Left lobe of liver (tissue), 2 donors: ENCODE results near the gene GRAMD4. TPM values are rescaled to one million over a fixed set of nuclear protein-coding genes. Genes with fewer than 3 reads are reported as not detected.

Experiments used
- ATAC-seq: fragments of 200-7000 bp; cut with Tn5 transposase; one replicate; pipeline ENCODE4 v1.9.1; 2020; ENCODE audit warnings: mild to moderate bottlenecking, moderate library complexity
- DNase-seq: peaks from one replicate; pipeline ENCODE4 v3.0.0-alpha.2; 2020; ENCODE audit warnings: low spot score
- total RNA-seq: library from RNA; stranded (reverse); gene quantifications from one replicate; pipeline ENCODE4 v1.2.1, GENCODE V29; 2021
- donor health status: DM: no; HTN: no; CAD: no; lungs with moderate emphysema.
- donor health status: DM: no; HTN: yes; CAD: no.

Gene GRAMD4
- total RNA-seq, 1 donor from 2014 or later: 42.5 TPM

DNA sequence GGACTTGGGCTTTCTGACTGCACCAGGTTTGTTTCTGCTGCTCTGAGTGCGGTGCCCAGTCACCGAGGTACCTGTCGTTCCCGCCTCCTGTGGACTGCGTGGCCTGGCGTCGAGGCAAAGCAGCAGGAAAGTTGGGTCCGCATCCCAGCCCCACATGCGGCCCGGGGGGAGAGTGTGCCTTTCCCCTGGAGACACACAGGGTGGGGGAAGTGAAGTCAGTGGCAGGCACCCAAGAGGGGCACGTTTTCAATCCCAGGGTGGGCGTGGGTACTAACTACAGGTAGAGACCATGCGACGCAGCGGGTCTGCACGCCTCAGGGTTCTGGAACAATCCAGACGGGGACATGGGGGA lies 25.3 kb upstream of the GRAMD4 start:
- ATAC-seq (no peak), DNase-seq (no peak)

DNA sequence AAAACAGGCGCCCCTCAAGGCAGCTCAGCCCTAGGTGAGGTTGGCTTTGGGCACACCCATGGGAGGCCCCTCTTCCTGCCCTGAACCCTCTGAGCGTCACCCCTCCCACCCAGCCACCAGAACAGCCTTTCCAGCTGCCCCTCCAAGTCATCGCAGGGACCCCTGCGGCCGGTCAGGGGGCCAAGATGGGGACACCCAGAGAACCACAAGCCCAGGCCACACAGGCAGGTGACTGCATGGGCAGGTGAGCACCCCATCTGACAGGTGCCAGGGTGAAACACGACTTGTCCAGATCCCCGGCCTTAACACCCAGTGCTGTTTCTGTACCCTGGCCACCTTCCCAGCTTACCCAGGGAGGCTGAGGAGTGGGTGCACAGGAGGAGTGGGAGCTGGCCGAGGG lies 24.6 kb upstream of the GRAMD4 start:
- DNase-seq (no peak), ATAC-seq (peak; percentile 8)

DNA sequence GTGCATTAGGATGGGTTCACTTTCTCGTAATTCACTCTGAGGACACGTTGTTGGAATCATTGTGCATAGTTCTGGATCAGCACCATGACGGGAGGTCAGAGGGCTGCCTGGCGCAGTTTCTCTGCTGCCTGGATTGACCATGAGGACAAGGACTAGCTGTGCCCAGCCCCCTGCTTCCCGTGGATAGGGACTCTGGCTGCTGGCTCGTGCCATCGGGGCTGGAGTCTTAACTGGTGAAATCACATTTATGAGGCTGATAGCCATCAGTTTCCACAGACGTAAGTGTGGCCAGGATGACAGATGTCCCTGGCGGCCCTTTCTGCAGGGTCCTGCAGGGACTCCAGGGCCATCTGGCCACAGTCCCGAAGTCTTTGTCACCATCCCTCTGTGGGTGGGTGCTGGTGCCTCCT lies 24.1 kb upstream of the GRAMD4 start:
- ATAC-seq (peak; percentile 63), DNase-seq (no peak)

DNA sequence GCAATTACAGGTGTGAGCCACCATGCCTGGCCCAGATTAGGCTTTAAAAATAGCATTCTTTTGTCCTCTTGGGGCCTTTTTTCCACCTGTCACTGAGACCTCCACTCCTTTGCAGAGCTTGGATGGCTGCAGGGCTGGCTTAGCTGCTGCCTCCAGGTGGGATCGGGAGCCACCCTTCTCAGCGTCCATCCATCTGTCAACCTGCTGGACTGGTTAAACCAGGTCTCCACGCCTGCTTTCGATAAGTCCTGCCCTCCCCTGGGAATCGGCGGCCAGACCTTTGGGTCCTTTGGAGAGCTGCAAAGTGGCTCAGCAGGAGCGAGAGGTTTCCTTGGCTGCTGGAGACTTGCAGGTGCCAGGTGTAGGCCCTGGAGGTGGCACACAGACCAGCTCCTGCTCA lies 23.4 kb upstream of the GRAMD4 start:
- ATAC-seq (no peak), DNase-seq (no peak)

DNA sequence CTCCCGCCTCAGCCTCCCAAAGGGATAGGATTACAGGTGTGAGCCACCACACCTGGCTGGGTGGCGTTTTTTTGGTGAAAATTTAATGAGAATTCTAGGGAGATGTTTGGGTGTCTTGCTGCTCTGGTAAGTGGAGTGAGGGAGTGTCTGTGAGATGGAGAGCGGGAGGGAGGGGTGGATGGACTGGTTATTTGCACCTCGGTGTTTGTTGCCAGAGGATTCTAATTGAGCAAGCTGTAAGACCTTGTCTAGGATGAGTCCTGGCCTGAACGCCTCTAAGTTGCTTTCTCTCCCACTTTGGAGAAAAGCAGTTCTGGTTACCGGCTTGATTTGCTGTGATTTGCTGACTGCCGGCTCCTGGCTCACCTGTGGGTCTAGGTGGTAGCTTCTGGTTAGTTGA lies 22.0 kb upstream of the GRAMD4 start:
- DNase-seq (no peak), ATAC-seq (no peak)

DNA sequence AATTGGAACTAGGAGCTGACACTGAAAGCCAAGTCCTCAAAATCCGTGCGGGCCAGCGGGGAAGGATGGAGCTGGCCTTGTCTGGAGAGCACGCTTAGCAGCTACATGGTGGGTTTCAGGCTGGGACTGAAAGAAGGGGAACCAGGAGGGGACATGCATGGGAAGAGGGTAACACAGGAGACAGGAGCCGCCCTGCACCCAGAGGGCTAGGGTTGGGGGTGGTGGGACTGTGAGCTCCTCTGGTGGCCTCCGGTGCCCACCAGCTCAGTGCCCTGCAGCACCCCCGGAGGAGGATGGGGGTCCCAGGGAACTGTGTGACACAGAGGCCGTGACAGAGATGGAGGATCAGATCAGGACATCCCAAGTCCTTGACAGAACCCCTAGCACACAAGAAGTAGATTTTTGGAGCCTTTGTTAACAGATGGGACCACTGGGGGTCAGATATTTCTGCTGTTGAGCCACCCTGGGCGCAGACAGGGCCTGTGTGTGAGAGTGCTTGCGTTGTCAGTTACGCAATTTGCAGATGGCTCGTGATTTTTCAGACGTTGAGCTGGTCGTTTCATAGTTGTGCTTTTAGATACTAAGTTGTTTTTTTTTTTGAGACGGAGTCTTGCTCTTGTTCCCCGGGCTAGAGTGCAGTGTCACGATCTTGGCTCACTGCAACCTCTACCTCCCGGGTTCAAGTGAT lies 21.3 kb upstream of the GRAMD4 start:
- ATAC-seq: peak; percentile 41
- no peak for DNase-seq

DNA sequence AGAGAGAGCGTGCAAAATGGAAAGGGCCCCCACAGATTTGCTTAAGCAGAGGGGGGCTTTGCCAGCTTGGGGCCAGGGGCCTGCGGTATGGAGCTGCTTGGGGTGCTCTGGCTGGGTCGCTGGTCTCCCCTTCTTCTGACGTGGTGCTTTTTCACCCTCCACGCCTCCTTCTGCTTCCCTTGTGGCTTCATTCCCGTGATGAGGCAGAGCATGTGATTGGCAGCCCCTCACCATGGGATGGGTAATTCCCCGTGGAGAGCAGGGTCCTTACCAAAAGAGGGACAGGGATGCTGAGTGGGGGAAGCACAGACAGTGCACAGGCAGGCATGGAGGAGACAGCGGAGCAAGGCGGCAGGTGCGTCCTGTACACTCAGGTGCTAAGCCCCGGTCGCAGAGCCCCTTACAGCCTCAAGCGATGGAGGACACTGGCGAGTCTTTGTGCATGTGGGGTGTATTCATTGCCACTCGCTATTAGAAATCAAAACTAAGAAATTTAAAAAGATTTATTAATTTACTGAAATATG lies 19.9 kb upstream of the GRAMD4 start:
- ATAC-seq (no peak), DNase-seq (no peak)

DNA sequence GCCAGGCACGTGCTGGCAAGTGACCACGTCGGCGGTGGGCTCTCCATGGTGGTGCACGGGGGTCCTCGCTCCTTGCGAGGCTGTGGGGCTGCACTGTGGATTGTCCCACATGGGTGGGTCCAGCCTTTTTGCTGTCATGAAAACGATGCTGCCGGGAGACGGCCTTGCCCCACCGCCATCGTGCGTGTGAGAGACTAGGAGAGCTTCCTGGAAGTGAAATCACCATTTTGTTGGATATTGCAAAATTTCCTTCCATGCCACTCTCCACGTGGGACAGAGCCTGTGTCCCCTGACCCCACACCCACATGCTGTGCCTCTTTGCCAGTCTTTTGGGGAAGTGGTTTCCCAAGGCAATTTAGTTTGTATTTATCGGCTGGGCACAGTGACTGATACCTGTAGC lies 18.2 kb upstream of the GRAMD4 start:
- ATAC-seq (no peak), DNase-seq (no peak)

DNA sequence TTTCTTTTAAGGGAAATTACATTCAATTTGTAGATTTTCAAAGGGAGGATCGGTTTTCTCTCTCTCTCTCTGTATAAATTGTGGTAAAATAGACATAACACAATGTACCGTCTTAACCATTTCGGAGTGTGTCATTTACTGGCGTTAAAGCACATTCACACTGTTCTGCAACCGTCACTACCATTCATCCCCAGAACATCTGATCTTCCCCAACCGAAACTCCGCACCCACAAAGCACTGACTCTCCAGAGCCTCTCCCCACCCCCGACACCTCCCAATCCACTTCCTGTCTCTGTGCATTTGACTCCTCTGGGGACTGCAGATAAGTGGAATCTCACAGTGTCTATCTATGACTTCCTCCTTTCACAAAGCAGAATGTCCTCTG lies 15.9 kb upstream of the GRAMD4 start:
- DNase-seq (no peak), ATAC-seq (peak; percentile 64)

DNA sequence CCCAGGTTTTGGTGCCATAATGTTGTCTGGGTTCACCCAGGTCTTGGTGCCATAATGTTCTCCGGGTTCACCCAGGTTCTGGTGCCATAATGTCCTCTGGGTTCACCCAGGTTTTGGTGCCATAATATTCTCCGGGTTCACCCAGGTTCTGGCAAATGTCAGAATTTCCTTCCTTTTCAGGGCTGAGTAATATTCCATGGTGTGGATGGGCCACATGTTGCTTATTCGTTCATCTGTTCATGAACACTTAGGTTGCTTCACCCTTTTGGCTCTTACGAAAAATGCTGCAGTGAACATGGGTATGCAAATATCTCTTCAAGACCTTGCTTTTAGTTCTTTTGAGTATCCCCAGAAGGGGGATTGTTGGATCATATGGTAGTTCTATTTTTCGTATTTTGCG lies 15.1 kb upstream of the GRAMD4 start:
- ATAC-seq: no peak
- no peak for DNase-seq

DNA sequence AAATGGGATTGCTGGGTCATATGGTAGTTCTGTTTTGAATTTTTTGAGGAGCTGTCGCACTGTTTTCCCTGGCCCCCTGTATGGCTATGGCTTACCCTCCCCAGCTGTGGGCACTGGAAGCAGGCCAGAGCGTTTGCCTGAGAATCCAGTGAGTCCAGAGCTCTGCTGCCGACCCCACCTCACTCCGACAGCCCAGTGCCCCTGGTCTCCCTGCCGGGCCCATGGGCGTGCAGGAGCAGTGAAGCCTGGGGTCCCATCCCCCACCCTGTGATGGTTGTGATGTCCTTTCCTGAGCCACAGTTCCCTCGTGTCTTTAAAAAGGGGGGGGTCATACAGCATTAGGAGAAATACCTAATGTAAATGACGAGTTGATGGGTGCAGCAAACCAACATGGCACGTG lies 13.3 kb upstream of the GRAMD4 start:
- ATAC-seq (no peak), DNase-seq (no peak)

DNA sequence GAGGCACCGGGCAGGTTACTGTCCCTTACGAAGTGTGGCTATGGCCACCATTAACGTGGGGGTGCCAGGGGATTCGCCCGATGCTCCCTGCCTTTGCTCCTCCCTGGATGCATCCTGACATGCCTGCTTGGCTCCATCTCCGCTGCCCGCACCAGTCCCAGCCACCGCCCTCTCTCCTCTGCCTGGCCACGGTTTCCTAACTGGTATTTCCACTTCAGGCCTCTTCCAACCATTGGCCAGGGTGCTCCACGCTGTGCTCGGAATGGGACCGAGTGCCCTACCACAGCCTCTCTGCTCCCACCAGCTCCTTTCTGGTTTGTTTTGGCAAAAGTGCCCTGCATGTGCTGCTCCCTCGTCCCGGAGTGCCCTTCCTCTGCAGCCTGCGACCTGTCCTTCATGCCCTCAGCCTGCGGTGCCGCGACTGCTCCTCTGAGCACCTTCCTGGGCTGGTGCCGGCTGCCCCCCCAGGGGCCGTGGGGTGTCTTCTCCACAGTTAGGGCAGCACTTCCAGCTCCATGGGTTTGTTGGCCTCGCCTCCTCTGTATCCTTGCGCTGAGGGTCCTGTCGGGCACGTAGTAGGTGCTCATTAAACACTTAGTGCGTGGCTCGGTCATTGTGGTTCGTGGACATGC lies 12.6 kb upstream of the GRAMD4 start:
- ATAC-seq: no peak
- no peak for DNase-seq

DNA sequence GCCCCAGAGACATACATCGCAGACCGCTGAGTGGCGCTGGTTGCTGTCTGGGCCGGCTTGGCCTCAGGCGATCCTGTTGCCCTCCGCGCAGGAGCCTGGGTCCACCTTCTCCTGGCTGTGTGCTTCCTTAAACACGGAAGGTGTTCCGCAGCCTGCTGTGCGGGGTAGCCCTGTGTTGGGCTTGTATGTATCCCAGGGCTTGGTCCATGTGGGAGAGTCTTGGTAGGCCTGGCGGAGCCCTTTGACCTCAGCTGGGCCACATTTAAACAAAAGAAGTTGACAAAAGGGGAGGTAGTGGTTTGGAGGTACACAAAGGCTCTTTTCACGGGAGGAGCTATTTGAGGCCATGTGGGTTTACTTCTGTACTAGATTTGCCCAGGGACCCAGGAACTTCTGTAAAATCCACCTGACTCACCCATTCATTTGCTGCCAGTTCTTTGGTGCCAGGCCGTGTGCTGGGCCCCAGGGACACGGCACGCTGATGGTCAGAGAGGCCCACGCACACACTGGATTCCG lies 11.0 kb upstream of the GRAMD4 start:
- ATAC-seq: peak; percentile 27
- DNase-seq: no peak

DNA sequence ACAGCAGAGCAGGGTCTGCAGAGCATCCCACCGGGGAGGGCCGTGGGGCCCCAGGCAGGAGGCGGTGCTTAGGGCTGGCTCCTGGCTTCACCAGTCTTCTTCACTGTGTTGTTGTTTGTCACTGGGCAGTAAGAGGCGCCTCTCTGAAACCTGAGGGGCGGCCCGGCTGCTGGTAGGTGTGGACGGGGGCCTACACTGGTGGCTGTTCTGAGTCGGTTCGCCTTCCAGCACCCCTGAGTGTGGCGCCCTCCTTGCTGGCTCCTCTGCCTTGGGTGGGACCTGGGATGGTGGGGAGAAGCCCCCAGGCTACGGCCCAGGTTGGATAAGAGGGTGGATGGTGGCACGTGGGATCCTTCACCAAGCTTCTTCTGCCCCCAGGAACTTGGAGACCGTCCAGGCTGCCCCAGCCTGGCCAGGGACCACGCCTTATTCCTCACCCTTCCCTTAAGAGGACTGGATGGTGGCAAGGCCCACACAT lies 10.4 kb upstream of the GRAMD4 start:
- DNase-seq (no peak), ATAC-seq (no peak)

DNA sequence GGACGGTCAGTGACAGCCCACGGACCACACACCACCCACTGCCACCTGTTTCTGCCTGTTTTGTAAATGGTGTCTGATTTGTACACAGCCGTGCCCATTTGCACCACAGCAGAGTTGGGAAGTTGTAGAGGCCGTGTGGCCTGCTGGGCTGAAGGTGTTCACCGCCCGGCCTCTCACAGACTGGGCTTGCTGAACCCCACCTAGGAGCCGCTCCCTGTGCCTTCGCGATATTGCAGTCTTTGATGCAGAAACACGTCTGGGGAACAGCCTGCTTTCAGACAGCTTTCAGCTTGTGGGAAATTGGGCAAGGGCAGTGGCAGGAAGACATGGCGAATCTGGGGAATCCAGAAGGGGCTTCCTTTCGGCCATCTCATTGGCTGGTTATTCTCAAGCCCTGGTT lies 9.8 kb upstream of the GRAMD4 start:
- DNase-seq (no peak), ATAC-seq (no peak)

DNA sequence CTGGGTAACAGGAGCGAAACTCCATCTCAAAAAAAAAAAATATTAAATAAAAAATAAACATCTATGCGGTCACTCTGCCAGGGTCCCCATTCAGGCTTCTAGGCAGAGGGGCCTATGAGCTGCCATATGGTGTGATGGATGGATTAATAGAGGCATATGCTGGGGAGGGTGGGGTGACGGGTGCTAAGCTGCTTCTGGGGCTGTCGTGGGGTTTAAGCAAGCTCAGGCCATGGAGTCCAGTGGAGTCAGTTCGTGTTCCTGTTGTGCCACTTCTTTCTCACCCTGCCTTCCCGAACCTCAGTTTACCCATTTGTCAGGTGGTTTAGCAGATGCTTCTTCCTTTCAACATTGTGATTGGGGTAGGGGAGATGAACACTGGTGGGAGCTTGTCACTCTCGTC lies 9.0 kb upstream of the GRAMD4 start:
- DNase-seq (no peak), ATAC-seq (no peak)

DNA sequence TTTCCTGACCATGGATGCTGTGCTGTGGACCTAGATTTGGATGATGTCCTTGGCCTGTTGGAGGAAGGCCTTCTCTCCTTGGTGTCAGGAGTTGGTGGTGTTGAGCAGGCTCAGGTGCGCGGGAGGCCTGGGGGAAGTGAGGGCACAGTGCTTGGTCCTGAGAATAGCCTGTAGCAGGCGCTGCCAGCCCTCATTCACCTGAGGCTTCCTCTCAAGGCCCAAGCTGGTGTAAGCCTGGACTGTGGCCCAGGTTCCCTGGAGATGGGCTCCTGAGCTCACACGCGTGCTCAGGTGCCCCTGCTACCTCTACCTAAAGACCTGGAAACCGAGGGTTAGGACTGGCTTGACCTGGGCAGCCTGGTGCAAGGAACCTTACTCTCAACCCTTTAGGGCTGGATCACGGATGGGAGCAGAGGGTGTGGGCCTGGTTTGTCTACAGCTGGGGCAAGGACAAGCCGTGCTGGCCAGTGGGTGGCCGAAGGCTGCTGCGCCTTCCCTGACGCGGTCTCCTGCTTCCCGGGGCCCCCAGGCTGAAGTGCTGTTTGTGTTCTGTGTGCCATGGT lies 7.8 kb upstream of the GRAMD4 start:
- ATAC-seq: no peak

DNA sequence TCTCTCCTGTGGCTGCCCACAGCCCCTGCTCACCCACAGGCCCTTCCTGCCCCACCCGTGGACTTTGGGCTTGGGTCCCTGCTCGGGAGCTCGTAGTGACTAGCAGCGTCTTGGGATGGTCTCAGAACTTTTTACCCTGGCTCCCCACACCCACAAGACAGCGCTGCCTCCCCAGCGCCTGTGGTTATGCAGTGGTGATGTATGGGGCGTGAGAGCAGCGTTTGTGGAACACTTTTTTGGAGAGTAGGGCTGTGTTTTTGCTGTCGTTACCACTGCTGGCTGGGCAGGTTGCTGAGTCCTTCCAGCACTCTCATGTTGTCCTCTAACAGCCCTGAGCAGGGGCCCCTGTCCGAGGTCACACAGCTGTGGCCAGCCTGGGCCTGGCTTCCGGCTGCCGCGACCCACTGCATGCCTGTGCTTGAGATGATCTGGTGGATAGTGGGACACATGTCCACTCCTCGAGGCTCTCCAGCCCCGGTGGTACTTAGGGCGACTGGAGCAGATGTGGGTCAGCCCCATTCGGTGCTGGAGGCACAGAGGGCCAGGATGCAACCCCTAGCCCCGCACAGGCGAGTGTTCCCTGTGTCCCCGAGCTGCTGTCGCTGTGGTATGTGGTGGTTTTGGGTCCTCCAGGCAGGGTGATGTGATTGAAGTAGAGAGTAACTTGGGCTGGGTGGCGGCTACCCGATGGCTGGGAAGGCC lies 7.1 kb upstream of the GRAMD4 start:
- DNase-seq (no peak), ATAC-seq (no peak)

More for the DNA sequence above, 7.8 kb upstream of the GRAMD4 start:
- DNase-seq: no peak

DNA sequence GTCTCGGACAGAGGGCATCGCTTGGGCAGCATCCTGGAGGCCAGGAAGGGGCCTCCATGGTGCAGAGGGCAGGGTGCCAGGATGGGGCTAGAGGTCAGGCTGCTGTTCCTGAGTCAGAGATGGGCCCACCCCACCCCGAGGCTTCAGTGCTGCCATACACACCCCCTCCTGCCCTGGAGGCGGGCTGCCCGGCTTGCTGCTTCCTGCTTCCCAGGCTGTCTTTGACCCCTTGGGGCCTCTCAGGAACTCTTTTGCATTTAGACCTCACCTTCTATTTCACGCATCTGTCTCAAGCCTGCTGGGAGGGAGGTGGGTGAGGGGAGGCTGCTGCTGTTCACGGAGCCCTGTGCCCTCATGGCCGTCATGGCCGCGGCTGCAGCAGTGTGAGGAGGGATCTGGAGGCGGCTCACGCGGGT lies 6.6 kb upstream of the GRAMD4 start:
- DNase-seq (no peak), ATAC-seq (no peak)

DNA sequence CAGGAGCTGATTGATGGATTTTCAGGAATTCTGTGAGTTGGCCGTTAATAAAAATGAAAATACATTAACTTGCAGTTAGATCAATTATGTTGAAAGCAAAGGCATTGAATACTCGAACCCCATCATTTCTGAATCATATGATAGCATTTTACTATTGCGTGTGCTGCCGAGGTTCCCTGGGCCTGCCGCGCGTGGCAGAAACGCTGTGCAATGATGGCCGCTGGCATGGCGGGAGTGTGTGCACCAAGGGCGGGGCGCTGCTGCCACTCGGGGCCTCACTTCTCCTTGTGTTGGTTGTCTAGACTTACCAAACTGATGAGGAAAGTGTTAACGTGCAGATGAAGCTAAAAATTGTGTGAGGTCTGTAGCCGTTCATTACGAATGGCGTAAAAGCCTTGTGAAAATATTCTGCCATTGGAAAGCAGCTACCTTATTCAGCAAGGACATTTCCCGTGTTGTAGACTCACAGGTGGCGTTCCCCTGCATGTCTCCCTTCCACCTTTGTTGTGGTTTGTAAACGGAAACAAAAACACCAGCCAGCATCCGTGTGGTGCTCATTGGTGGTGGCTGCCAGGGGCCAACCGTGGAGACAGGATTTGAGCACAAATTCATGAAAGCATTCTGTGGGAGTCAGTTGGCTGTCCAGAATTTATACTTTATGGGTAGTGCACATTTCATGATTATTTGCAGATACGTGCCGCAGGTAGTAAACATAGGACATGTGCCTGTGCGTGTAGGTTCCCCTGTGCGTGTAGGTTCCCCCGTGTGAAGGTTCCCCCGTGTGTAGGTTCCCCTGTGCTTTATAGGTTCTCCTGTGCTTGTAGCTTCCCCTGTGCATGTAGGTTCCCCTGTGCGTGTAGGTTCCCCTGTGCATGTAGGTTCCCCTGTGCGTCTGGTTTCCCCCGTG lies 5.9 kb upstream of the GRAMD4 start:
- ATAC-seq (no peak), DNase-seq (no peak)
